Subcutaneous abdominal adipose tissue (tissue), 5 donors: Measurements from ENCODE around the gene DOK1.
A peak's percentile ranks its signal among the peaks of the same experiment; 100 is the strongest.

ENCODE experiments used
- H3K27ac ChIP-seq: one replicate; pipeline ENCODE4 v1.7.0; 2013; ENCODE audit warnings: low read depth, mild to moderate bottlenecking, inconsistent platforms, low read length, moderate library complexity
- H3K27me3 ChIP-seq, 5 donors: one replicate each; pipeline ENCODE4 v1.7.0; 2013; ENCODE audit warnings: low read length in 5 of 5, inconsistent platforms in 1 of 5; ENCODE audit not compliant: control insufficient read depth in 5 of 5, insufficient read depth in 4 of 5
- H3K36me3 ChIP-seq, 5 donors: one replicate each; pipeline ENCODE4 v1.7.0; 2013; ENCODE audit warnings: low read length in 5 of 5; ENCODE audit not compliant: control insufficient read depth in 5 of 5, insufficient read depth in 5 of 5
- H3K4me1 ChIP-seq, 5 donors: one replicate each; pipeline ENCODE4 v1.7.0; 2013; ENCODE audit warnings: low read length in 5 of 5, mild to moderate bottlenecking in 3 of 5, moderate library complexity in 1 of 5; ENCODE audit not compliant: control insufficient read depth in 5 of 5, insufficient read depth in 5 of 5
- H3K4me3 ChIP-seq, 5 donors: one replicate each; pipeline ENCODE4 v1.7.0; 2013; ENCODE audit warnings: low read length in 5 of 5, low read depth in 1 of 5
- H3K9ac ChIP-seq, 5 donors: one replicate each; pipeline ENCODE4 v1.7.0; 2013; ENCODE audit warnings: low read length in 5 of 5, mild to moderate bottlenecking in 4 of 5, moderate library complexity in 3 of 5
- H3K9me3 ChIP-seq, 5 donors: one replicate each; pipeline ENCODE4 v1.7.0; 2013; ENCODE audit warnings: low read length in 5 of 5; ENCODE audit not compliant: control insufficient read depth in 5 of 5
- donor health status: healthy.
- donor health status: healthy.
- donor health status: healthy.
- donor health status: healthy.
- donor health status: healthy.

Gene DOK1

DNA sequence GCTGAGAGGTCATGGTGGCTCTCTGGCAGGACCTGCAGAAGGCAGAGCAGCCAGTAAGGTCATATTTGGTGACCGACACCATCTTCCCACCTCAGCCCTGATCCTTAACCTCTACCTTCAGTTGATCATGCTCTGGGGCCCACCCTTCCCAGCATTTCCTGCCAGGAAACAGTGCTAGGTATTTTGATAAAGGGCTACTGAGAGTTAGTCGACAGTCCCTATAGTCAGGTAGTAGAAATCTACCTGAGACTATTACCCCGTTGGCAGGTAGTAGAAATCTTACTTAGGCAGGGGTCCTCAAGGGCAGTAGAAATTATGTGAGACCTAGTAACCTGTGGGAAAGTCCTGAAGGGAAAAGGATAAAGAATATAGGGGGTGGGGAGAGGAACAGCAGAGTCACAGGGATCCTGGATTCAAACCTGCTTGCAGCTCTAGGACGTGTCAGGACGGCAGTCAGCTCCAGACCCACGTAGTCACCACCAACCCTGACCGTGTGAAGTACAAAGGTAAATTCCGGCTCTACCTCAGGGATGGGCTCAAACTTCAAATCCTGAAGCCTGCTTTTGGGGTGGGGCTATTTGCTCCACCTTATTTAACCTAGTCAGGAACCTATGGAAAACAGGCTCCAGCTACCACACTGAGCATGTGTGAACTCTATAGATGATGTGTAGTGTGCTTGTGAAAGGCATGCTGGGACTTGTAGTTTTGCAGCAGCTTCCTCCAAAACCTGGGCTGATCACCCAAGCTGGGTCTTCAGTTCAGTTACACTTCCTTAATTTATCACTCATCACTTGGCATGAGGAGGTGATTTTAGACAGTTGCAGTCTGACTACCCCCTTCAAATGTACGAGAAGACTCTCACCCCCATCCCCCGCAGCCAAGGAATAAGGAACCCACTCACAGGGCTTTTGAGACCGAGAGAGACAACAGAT, 28.5 kb upstream of the DOK1 start, which contains the start of gene DQX1:
TSS of gene DQX1 (minus strand) at position 515 of the 932 bp plus-strand sequence. CDS start at position 13, 502 bp downstream.
- Histone ChIP-seq H3K36me3 (peaks cover 0 to 32% (median 27%) of the 10 kb centered on the region in 5 donors), H3K27me3 (peaks cover 0 to 3% (median 0%) of the 10 kb centered on the region in 5 donors), H3K4me3 (no peak within 1 kb of the TSS), H3K9ac (no peak within 1 kb of the TSS), H3K9me3 (no peaks in the 10 kb centered on the region), H3K4me1 (peaks cover 2 to 25% (median 22%) of the 10 kb centered on the region in 5 donors), H3K27ac (no peak within 1 kb of the TSS)

- Histone ChIP-seq H3K36me3 (peaks cover 0 to 37% (median 27%) of the 10 kb centered on the region in 5 donors), H3K9ac (no peak overlapping the region), H3K4me3 (no peak overlapping the region), H3K9me3 (no peaks in the 10 kb centered on the region), H3K27ac (no peak overlapping the region), H3K27me3 (peaks cover 0 to 3% (median 0%) of the 10 kb centered on the region in 5 donors), H3K4me1 (peaks cover 2 to 33% (median 26%) of the 10 kb centered on the region in 5 donors)
These were observed 27.8 kb upstream of the DOK1 start for GRCh38 chr2:74526649-74527230.

GRCh38 chr2:74527741-74528140, 26.8 kb upstream of the DOK1 start:
- peaks cover 2 to 39% (median 27%) of the 10 kb centered on the region in 5 donors for H3K4me1 ChIP-seq
- H3K9ac ChIP-seq = no peak overlapping the region
- H3K9me3 ChIP-seq = no peaks in the 10 kb centered on the region
- no peak overlapping the region for H3K27ac ChIP-seq
- peaks cover 0 to 43% (median 34%) of the 10 kb centered on the region in 5 donors for H3K36me3 ChIP-seq
- no peaks in the 10 kb centered on the region for H3K27me3 ChIP-seq
- no peak overlapping the region for H3K4me3 ChIP-seq

- peaks cover 0 to 53% (median 44%) of the 10 kb centered on the region in 5 donors for H3K36me3 ChIP-seq
- no peaks in the 10 kb centered on the region for H3K27me3 ChIP-seq
- peak overlapping the region; percentile 48 to 94 (median 82) for H3K9ac ChIP-seq
- H3K4me3 ChIP-seq = peak overlapping the region; percentile 66 to 95 (median 83)
- no peaks in the 10 kb centered on the region for H3K9me3 ChIP-seq
- peaks cover 2 to 39% (median 27%) of the 10 kb centered on the region in 5 donors for H3K4me1 ChIP-seq
- peak overlapping the region; percentile 76 for H3K27ac ChIP-seq
These were observed 25.7 kb upstream of the DOK1 start for GRCh38 chr2:74528600-74529356.

- H3K36me3 ChIP-seq = peaks cover 0 to 61% (median 44%) of the 10 kb centered on the region in 5 donors
These were observed 24.9 kb upstream of the DOK1 start, which contains the start of the genes AUP1 and HTRA2 for GRCh38 chr2:74529357-74530238. TSS of gene AUP1 (minus strand) at chr2:74529706. CDS start at chr2:74529629, 77 bp downstream. TSS of gene HTRA2 (plus strand) at chr2:74529933. CDS start at chr2:74530007, 74 bp downstream.

GRCh38 chr2:74530239-74531187, 24.0 kb upstream of the DOK1 start:
- H3K27me3 ChIP-seq = no peaks in the 10 kb centered on the region
- H3K27ac ChIP-seq = peak overlapping the region; percentile 76
- peaks cover 2 to 39% (median 27%) of the 10 kb centered on the region in 5 donors for H3K4me1 ChIP-seq
- no peaks in the 10 kb centered on the region for H3K9me3 ChIP-seq
- H3K9ac ChIP-seq = peak overlapping the region in 4 of 5 donors; percentile 79 to 83 (median 81)
- peaks cover 0 to 58% (median 43%) of the 10 kb centered on the region in 5 donors for H3K36me3 ChIP-seq
- H3K4me3 ChIP-seq = peak overlapping the region; percentile 74 to 95 (median 84)

More at GRCh38 chr2:74529357-74530238, 24.9 kb upstream of the DOK1 start, which contains the start of the genes AUP1 and HTRA2:
- peak within 1 kb of the TSS; percentile 76 for H3K27ac ChIP-seq
- peaks cover 2 to 39% (median 27%) of the 10 kb centered on the region in 5 donors for H3K4me1 ChIP-seq
- H3K9me3 ChIP-seq = no peaks in the 10 kb centered on the region
- peak within 1 kb of the TSS; percentile 74 to 95 (median 84) for H3K4me3 ChIP-seq
- H3K9ac ChIP-seq = peak within 1 kb of the TSS; percentile 48 to 94 (median 82)
- no peaks in the 10 kb centered on the region for H3K27me3 ChIP-seq

- peaks cover 2 to 39% (median 27%) of the 10 kb centered on the region in 5 donors for H3K4me1 ChIP-seq
- H3K9ac ChIP-seq = peak overlapping the region in 1 of 5 donors; percentile 43
- H3K27ac ChIP-seq = no peak overlapping the region
- H3K4me3 ChIP-seq = peak overlapping the region in 1 of 5 donors; percentile 84
- H3K36me3 ChIP-seq = peaks cover 0 to 47% (median 31%) of the 10 kb centered on the region in 5 donors
- H3K9me3 ChIP-seq = no peaks in the 10 kb centered on the region
- H3K27me3 ChIP-seq = no peaks in the 10 kb centered on the region
These were observed 22.9 kb upstream of the DOK1 start for GRCh38 chr2:74531666-74532065.

GRCh38 chr2:74532222-74532621, 22.3 kb upstream of the DOK1 start:
- H3K27me3 ChIP-seq = no peaks in the 10 kb centered on the region
- peaks cover 2 to 39% (median 27%) of the 10 kb centered on the region in 5 donors for H3K4me1 ChIP-seq
- H3K4me3 ChIP-seq = no peak overlapping the region
- peaks cover 0 to 42% (median 26%) of the 10 kb centered on the region in 5 donors for H3K36me3 ChIP-seq
- H3K9me3 ChIP-seq = no peaks in the 10 kb centered on the region
- H3K9ac ChIP-seq = no peak overlapping the region
- no peak overlapping the region for H3K27ac ChIP-seq
